Stimulated activated CD4-positive, alpha-beta T cell treated with anti-CD3 and anti-CD28 coated beads, Interleukin-2, amount 100 ng/mL, for 4 hours (primary cell): ENCODE measurements around the gene CGRRF1.

Experiments used
- DNase-seq: peaks from one replicate; pipeline ENCODE4 v3.0.0-alpha.2; 2020; ENCODE audit warnings: low read depth

The CGRRF1 gene

GRCh38 chr14:54489731-54490444 is 19.8 kb upstream of the CGRRF1 start:
- no peak for DNase-seq

- no peak for DNase-seq
Observed at GRCh38 chr14:54490445-54491175, 19.1 kb upstream of the CGRRF1 start.

GRCh38 chr14:54493293-54493692 is 16.4 kb upstream of the CGRRF1 start:
- no peak for DNase-seq

- DNase-seq = no peak
Observed at GRCh38 chr14:54497224-54497623, 12.5 kb upstream of the CGRRF1 start.

- DNase-seq = no peak
Observed at GRCh38 chr14:54498095-54498531, 11.6 kb upstream of the CGRRF1 start.

- no peak for DNase-seq
Observed at GRCh38 chr14:54498579-54498978, 11.1 kb upstream of the CGRRF1 start.

- DNase-seq = no peak
Observed at GRCh38 chr14:54500744-54501143, 9.0 kb upstream of the CGRRF1 start.

- DNase-seq = no peak
Observed at GRCh38 chr14:54501480-54501879, 8.2 kb upstream of the CGRRF1 start.

- DNase-seq = no peak
Observed at GRCh38 chr14:54502602-54503001, 7.1 kb upstream of the CGRRF1 start.

- no peak for DNase-seq
Observed at GRCh38 chr14:54503486-54503885, 6.2 kb upstream of the CGRRF1 start.

GRCh38 chr14:54512393-54512792 is 2.7 kb downstream of the CGRRF1 start:
- no peak for DNase-seq

- no peak for DNase-seq
Observed at GRCh38 chr14:54515670-54516069, 6.0 kb downstream of the CGRRF1 start.

GRCh38 chr14:54516709-54517108 is 7.0 kb downstream of the CGRRF1 start:
- no peak for DNase-seq

GRCh38 chr14:54524410-54524809 is 14.7 kb downstream of the CGRRF1 start:
- DNase-seq = no peak

GRCh38 chr14:54528973-54529372 is 19.3 kb downstream of the CGRRF1 start:
- no peak for DNase-seq

- no peak for DNase-seq
Observed at GRCh38 chr14:54529811-54530210, 20.1 kb downstream of the CGRRF1 start.

- DNase-seq = no peak
Observed at GRCh38 chr14:54532111-54533012, 22.7 kb downstream of the CGRRF1 start.

GRCh38 chr14:54533100-54533499 is 23.4 kb downstream of the CGRRF1 start:
- DNase-seq = no peak

GRCh38 chr14:54535126-54535525 is 25.4 kb downstream of the CGRRF1 start:
- DNase-seq = no peak

- DNase-seq = no peak
Observed at GRCh38 chr14:54535646-54536045, 25.9 kb downstream of the CGRRF1 start.

- DNase-seq = no peak
Observed at GRCh38 chr14:54537651-54538050, 27.9 kb downstream of the CGRRF1 start.

GRCh38 chr14:54538055-54538454 is 28.3 kb downstream of the CGRRF1 start:
- no peak for DNase-seq

GRCh38 chr14:54547583-54547982 is 37.9 kb downstream of the CGRRF1 start:
- no peak for DNase-seq
